Panc1 (cell line): ENCODE measurements around the gene PYDC1. TPM values are rescaled to one million over a fixed set of nuclear protein-coding genes. Genes with fewer than 3 reads are reported as not detected.

Experiments
- ATAC-seq: fragments of 200-7000 bp; cut with Tn5 transposase; 2 replicates; pipeline ENCODE4 v1.9.1; 2020; ENCODE audit warnings: mild to moderate bottlenecking, moderate library complexity
- BruUV-seq: library from RNA; stranded (reverse); fragments of 400-500 nt; replicated peaks from 2 replicates; lab custom pipeline; 2021; lab: Mats Ljungman, UMichigan
- CTCF ChIA-PET: fragments of 300-600 bp; sonication (Branson Sonifier 250); formaldehyde crosslinking; loops from one replicate; lab custom pipeline; 2022; ENCODE audit warnings: antibody characterized with exemption; lab: Charles Lee
- POLR2A ChIA-PET: fragments of 300-600 bp; sonication (Branson Sonifier 250); formaldehyde crosslinking; loops from one replicate; lab custom pipeline; 2022; ENCODE audit warnings: antibody characterized with exemption; lab: Charles Lee
- DNase-seq: peaks from one replicate; pipeline ENCODE4 v3.0.0-alpha.2; 2010; ENCODE audit warnings: low read depth, low spot score
- H3K27ac ChIP-seq: 2 replicates; pipeline ENCODE4 v1.5.1; 2011; ENCODE audit warnings: mild to moderate bottlenecking, low read length, inconsistent platforms
- H3K27me3 ChIP-seq: fragments of 200-500 bp; sonication (Bioruptor generic); 2 replicates; pipeline ENCODE4 v1.6.0; 2014; ENCODE audit warnings: low read length, inconsistent platforms; ENCODE audit not compliant: control insufficient read depth, insufficient read depth
- H3K36me3 ChIP-seq: fragments of 200-500 bp; sonication (Bioruptor generic); 2 replicates; pipeline ENCODE4 v1.5.1; 2014; ENCODE audit warnings: inconsistent platforms, mild to moderate bottlenecking, low read length, moderate library complexity; ENCODE audit not compliant: control insufficient read depth, insufficient read depth
- H3K4me1 ChIP-seq: 2 replicates; pipeline ENCODE4 v1.5.1; 2011; ENCODE audit warnings: inconsistent platforms, mild to moderate bottlenecking, low read length, moderate library complexity; ENCODE audit not compliant: control insufficient read depth, insufficient read depth
- H3K4me3 ChIP-seq, 2 experiments: 2 replicates each; pipeline ENCODE4 v1.5.1; 2011 to 2012; ENCODE audit warnings: low read depth in 2 of 2, low read length in 2 of 2, mild to moderate bottlenecking in 2 of 2, inconsistent platforms in 1 of 2, moderate library complexity in 1 of 2
- H3K9me3 ChIP-seq: fragments of 200-500 bp; sonication (Bioruptor generic); 2 replicates; pipeline ENCODE4 v1.5.1; 2014; ENCODE audit warnings: low read depth, mild to moderate bottlenecking, inconsistent platforms, low read length, moderate library complexity; ENCODE audit not compliant: control insufficient read depth, insufficient read depth
- POLR2AphosphoS5 ChIP-seq: IDR thresholded peaks from 2 replicates; pipeline ENCODE4 v1.6.1; 2012; ENCODE audit warnings: mild to moderate bottlenecking, low read depth, low read length, moderate library complexity
- REST ChIP-seq, 2 experiments: IDR thresholded peaks; 2 replicates each; pipeline ENCODE4 v1.6.1; 2011 to 2012; ENCODE audit warnings: low read depth in 2 of 2, control low read depth in 1 of 2, low read length in 1 of 2, mild to moderate bottlenecking in 1 of 2, moderate library complexity in 1 of 2; ENCODE audit not compliant: insufficient read depth in 1 of 2
- SIN3A ChIP-seq: IDR thresholded peaks from 2 replicates; pipeline ENCODE4 v1.6.1; 2012; ENCODE audit warnings: low read depth, mild to moderate bottlenecking, low read length, moderate library complexity, borderline replicate concordance; ENCODE audit not compliant: insufficient read depth
- TCF7L2 ChIP-seq: IDR thresholded peaks from 2 replicates; pipeline ENCODE4 v1.6.1; 2011; ENCODE audit warnings: mild to moderate bottlenecking, low read depth, low read length, inconsistent platforms
- in situ Hi-C: cut with HindIII; loops from 2 replicates; pipeline ENCODE4 v1.10.0; 2016; ENCODE audit warnings: low sequenced_read_pairs, low pct_unique_long_range_greater_than_20kb
- intact Hi-C: fragments of 100-400 bp; cut with micrococcal nuclease; formaldehyde crosslinking; loops from one replicate; pipeline ENCODE4 v1.10.0; 2022; ENCODE audit not compliant: unreplicated experiment
- total RNA-seq: library from RNA; stranded (reverse); gene quantifications from one replicate; pipeline ENCODE4 v1.2.1, GENCODE V29; 2021; ENCODE audit not compliant: unreplicated experiment
- TF ChIP-seq, protein P1 (sequence below): fragments of 450-650 bp; IDR thresholded peaks from 2 replicates; pipeline ENCODE4 v1.5.1; 2017; ENCODE audit warnings: mild to moderate bottlenecking

Gene PYDC1
- total RNA-seq, 1 experiment from 2014 or later: not detected

GRCh38 chr16:31167315-31167714 lies 49.6 kb downstream of the PYDC1 start:
- CTCF ChIA-PET: no interaction called here
- H3K4me3 ChIP-seq: no peak overlapping the region
- H3K27ac ChIP-seq: no peak overlapping the region
- DNase-seq (no peak), ATAC-seq (no peak)
- intact Hi-C loops (no loop called here), in situ Hi-C loops (no loop called here)
- H3K36me3 ChIP-seq: no peaks in the 10 kb centered on the region
- POLR2A ChIA-PET: no interaction called here
- H3K9me3 ChIP-seq: no peaks in the 10 kb centered on the region
- BruUV-seq: no TSS peak
- H3K4me1 ChIP-seq: no peaks in the 10 kb centered on the region
- H3K27me3 ChIP-seq: no peaks in the 10 kb centered on the region
- no peak for TF ChIP-seq SIN3A
- TF ChIP-seq TCF7L2: no peak
- no peak for TF ChIP-seq REST (IDR thresholded peaks at IDR 0.05; ENCODE audit: insufficient read depth in 1 of 2, low read depth in 2 of 2, low read length in 1 of 2)
- no peak for TF ChIP-seq POLR2AphosphoS5
- TF ChIP-seq, protein P1, sequence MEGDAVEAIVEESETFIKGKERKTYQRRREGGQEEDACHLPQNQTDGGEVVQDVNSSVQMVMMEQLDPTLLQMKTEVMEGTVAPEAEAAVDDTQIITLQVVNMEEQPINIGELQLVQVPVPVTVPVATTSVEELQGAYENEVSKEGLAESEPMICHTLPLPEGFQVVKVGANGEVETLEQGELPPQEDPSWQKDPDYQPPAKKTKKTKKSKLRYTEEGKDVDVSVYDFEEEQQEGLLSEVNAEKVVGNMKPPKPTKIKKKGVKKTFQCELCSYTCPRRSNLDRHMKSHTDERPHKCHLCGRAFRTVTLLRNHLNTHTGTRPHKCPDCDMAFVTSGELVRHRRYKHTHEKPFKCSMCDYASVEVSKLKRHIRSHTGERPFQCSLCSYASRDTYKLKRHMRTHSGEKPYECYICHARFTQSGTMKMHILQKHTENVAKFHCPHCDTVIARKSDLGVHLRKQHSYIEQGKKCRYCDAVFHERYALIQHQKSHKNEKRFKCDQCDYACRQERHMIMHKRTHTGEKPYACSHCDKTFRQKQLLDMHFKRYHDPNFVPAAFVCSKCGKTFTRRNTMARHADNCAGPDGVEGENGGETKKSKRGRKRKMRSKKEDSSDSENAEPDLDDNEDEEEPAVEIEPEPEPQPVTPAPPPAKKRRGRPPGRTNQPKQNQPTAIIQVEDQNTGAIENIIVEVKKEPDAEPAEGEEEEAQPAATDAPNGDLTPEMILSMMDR: no peak

Other genes with a start within 250 kb of the PYDC1 start
- 5.4 TPM for gene HSD3B7, start 231.9 kb downstream of the PYDC1 start, total RNA-seq
- gene STX1B, start 206.5 kb downstream of the PYDC1 start, total RNA-seq: 3.7 TPM
- gene STX4, start 183.6 kb downstream of the PYDC1 start, total RNA-seq: 65.2 TPM
- 21.5 TPM for gene ZNF668, start 142.9 kb downstream of the PYDC1 start, total RNA-seq
- gene ZNF646, start 142.7 kb downstream of the PYDC1 start, total RNA-seq: 26.8 TPM
- gene PRSS53, start 128.2 kb downstream of the PYDC1 start, total RNA-seq: 3.4 TPM
- gene VKORC1, start 122.3 kb downstream of the PYDC1 start, total RNA-seq: 109 TPM
- gene BCKDK, start 108.7 kb downstream of the PYDC1 start, total RNA-seq: 60.4 TPM
- 48.3 TPM for gene KAT8, start 99.5 kb downstream of the PYDC1 start, total RNA-seq
- 0.15 TPM for gene PRSS8, start 81.4 kb downstream of the PYDC1 start, total RNA-seq
- 0.23 TPM for gene PRSS36, start 67.1 kb downstream of the PYDC1 start, total RNA-seq
- gene FUS, start 37.0 kb downstream of the PYDC1 start, total RNA-seq: 441 TPM
- 99.4 TPM for gene PYCARD, start 14.4 kb downstream of the PYDC1 start, total RNA-seq
- gene TRIM72, start 3.0 kb downstream of the PYDC1 start, total RNA-seq: 0.08 TPM
- gene ITGAM, start 42.8 kb upstream of the PYDC1 start, total RNA-seq: 1.3 TPM
- 0.49 TPM for gene ITGAX, start 138.0 kb upstream of the PYDC1 start, total RNA-seq
- not detected for gene ITGAD, start 176.2 kb upstream of the PYDC1 start, total RNA-seq
- not detected for gene COX6A2, start 211.2 kb upstream of the PYDC1 start, total RNA-seq
- gene ZNF843, start 225.7 kb upstream of the PYDC1 start, total RNA-seq: 0.41 TPM
- gene ARMC5, start 242.4 kb upstream of the PYDC1 start, total RNA-seq: 19.8 TPM